Inflammatory macrophage treated with lipopolysaccharide for 1 hour (primary cell): ENCODE data around the gene MYO6.

Experiments
- DNase-seq, 2 donors: peaks; one replicate each; pipeline ENCODE4 v3.0.0-alpha.2; 2020 to 2022

MYO6 gene

DNA sequence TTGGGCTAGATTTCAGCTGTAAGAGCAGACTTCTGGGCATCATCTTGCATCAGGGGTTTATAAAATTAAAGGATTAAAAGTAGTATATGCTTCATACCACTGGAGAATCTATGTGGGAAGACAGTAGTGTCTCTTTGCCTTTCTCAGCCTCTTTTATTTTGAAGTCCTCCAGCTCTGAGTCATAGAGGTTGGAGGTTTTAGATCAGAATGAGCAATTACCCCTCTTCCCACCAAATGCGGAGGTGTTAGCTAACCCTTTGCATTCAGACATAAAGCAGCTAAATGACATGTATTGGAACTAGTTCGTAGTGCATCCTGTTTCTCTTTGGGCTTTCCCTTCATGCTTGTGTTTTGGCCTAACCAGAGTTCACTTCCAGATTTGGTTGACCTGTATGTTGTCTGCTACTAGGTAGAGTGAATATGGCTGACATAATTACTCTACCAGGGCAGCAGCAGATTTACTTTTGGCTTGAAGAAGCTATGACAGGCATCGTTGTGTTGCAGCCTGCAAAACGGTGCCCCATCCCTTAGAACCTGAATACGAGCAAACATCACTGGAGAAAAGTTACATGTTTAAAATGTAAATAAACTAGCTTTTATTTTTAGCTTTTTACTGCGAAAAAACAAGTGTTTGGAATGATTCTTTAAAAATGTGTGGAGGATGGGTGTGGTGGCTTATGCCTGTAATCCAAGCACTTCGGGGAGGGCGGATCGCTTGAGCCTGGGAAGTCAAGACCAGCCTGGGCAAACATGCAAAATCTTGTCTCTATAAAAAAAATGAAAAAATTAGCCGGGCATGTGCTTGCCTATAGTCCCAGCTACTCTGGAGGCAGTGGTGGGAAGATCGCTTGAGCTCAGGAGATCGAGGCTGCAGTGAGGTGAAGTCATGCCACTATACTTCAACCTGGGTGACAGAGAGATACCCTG, 82.2 kb downstream of the MYO6 start:
- no peak for DNase-seq

DNA sequence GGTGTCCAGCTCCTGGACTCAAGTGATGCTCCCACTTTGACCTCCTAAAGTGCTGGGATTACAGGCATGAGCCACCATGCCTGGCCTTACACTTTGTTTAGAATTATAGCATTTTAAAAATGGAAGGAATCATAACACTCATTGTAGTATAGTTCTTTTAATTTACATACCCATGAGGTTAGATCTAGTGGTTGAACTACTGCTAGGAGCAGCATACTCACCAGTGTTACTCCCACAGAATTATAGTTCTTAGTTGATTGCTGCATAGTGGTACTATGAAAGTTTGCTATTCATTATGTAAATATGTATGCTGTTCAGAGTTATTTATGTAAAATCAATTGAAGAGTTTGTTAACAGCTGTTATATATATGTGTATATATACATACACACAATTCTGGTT, 85.4 kb downstream of the MYO6 start:
- no peak for DNase-seq

DNA sequence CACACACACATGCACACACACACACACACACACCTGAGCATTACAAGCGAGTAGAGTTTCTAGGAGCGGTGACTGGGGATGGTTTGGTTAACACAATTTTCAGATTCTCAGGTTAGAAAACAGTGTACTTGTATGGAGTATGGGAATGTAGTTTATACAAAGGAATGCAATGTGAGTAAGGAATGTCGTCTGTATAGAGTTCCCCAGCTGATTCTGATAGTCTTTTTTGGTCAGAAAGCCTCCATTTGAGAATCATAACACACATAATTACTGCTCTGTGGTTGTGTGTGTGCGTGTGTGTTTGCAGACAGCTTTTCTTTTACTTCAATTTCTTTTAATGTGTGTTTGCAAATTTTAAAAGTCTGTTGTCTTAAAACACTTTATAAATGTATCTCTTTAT, 93.2 kb downstream of the MYO6 start:
- DNase-seq: no peak

DNA sequence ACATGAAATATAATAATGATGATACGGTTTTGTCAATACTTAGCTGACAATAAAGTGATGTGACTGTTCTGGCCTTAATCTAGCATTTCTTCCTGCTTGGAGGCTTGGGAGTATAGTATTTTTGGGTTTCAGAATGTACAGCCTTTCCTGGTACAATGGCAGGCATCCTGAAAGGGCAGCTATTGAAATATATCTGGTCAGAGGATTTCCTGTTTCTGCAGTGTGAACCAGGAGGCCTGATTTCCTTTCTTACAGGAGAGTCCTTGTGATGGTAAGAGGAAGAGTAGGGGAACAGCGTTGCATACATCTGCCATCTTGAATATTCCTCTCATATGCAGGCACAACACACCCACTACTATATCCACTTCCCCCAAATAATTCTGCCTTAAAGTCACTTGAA, 93.7 kb downstream of the MYO6 start:
- DNase-seq: no peak

DNA sequence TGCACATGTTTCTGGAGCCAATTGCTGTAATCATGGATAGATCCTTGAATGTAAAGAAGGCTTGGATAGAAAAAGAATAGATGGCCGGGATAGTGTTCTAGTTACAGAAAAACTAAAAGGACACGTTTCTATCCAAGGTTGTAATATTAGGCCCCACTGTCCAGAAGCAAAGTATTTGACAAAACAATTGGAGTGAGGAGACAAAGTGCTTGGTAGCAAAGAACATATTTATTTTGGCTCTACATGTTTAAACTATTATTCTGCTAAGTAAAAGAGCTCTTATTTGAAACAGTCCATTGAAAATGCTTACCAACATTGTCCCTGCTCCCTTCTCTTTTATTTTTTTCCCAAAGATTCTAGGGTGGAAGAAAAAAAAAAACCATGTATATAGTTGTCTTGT, 94.4 kb downstream of the MYO6 start:
- no peak for DNase-seq

DNA sequence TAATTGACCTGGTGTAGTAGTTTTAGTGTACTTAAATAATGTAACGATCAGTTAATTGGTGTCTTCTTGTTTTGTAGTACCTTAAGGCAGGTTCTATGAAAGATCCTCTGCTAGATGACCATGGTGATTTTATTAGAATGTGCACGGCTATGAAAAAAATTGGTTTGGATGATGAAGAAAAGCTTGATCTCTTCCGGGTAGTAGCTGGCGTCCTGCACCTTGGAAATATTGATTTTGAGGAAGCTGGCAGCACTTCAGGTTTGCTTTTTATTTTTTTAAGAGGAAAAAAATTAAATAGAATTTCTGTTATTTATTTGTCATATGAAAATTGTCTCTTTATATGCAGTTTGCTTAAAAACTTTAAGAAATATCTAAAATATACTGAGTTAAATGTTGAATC, 99.2 kb downstream of the MYO6 start:
- DNase-seq: no peak

DNA sequence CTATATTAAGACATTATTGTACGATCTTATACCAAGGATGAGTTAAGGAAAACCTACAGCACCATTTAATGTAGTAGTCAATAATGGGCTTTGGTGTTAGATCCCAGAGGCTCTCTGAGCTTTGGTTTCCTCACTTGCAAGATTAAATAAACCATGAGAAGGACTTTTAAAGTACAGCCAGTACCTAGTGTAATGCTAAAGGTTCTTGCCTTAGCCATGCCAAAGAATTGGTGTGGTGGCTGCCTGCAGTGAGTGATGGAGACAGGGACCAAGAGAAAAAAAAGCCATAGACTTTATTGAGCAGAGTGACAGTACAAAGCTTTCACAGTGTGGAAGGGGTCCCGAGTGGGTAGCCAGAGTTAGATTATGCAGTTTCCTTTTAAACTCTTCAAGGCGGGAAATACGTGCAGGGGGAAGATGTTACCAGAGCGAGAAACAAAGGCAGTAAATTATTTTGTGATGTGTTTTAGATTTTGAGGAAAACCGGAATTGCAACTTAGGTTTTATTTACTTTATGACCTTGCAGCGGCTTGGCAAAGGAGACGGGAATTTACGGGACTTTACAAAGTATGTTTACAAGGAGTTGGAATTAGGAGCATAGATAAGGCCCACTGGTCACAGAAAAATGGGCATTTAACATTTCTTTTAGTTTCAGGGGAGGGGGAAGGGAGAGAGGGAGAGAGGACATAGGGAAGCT, 100.4 kb downstream of the MYO6 start:
- DNase-seq: no peak

DNA sequence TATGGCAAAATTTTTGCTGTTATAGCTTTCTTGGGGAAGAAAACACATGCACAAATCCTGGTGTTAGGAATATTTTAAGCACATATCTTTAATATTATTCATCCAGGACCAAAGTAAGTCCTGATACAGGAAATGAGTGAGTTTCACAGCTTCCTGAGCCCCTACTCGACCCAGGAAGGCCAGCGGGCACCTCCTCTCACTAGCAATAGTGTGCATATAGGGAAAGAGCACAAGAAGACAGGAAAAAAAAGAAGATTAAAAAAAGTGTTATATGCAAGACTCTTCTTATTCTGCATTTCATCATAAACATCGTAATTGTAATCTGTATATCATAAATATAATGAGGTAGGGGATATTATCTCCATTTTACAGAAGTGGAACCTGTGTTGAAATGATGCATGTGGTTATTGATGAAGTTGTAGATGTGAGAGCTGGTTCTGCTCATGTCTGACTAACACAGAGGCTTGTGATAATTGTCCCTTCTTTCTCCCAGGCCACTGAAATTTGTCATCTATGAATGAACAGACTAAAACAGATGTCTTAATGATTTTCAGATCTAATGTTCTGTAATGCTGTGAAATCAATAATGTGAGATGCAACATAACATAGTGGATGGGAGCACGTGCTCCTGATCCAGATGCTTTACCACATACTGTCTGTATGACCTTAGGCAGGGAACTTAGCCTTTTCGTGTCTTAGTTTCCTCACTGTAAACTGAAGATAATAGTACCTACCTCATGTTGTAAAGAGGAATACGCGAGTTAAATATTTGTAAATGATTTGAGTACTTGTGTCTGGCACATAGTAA, 101.2 kb downstream of the MYO6 start:
- DNase-seq: no peak

DNA sequence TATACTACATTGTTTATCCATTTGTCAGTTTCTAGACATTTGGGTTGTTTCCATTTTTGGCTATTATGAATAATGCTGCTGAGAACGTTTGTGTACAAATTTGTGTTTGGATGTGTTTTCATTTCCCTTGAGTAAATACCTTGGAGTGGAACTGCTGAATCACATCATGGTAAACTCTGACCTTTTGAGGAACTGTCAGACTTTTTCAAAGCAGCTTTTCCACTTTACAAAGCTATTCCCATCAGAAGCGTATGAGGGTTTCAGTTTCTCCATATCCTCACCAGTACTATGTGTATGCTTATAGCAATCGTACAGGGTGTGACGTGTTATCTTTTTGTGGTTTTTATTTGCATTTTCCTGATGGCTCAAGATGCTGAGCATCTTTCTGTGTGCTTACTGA, 103.7 kb downstream of the MYO6 start:
- no peak for DNase-seq

DNA sequence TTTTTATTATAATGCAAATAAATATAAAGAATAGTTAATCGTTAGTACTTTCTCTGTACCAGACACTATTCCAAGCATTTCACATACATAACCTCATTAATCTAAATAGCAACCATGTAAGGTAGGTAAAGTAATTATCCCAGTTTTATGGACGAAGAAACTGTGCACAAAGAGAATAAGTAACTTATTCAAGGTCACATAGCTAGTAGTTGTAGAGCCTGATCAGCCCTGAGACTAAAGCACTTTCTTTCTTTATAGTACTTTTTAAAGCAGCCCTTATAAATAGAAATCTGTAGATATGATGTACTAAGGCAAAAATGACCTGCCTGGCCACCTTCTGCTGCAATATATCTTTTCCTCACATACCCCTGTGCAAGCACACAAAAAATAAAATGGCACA, 104.8 kb downstream of the MYO6 start:
- DNase-seq: no peak

DNA sequence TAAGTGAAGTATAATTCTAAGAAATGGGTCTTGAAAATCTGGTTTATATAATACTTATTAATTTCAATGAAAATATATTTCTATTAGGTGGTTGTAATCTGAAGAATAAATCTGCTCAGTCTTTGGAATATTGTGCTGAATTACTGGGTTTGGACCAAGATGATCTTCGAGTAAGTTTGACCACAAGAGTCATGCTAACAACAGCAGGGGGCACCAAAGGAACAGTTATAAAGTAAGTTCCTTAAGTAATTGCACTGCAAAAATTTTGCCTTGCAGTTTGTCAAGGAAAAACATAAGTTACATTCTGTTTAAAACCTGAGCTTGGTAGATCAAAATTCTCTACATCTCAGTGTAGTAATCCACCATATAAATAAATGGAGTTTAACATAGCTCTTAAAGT, 106.0 kb downstream of the MYO6 start:
- DNase-seq: peak; percentile 32 to 47

DNA sequence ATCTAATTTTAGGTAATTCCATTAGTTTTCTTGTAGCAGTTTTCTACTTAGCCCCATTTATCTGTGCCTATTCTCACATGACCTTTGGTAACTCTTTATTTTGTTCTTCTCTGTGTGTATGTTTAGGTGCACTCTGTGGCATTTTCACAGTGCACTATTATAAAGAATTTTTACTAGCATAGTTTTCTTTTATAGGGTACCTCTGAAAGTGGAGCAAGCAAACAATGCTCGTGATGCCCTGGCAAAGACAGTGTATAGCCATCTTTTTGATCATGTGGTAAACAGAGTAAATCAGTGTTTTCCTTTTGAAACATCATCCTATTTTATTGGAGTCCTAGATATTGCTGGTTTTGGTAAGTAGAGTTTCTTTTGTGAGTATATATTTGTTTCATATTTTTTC, 107.9 kb downstream of the MYO6 start:
- DNase-seq: no peak

DNA sequence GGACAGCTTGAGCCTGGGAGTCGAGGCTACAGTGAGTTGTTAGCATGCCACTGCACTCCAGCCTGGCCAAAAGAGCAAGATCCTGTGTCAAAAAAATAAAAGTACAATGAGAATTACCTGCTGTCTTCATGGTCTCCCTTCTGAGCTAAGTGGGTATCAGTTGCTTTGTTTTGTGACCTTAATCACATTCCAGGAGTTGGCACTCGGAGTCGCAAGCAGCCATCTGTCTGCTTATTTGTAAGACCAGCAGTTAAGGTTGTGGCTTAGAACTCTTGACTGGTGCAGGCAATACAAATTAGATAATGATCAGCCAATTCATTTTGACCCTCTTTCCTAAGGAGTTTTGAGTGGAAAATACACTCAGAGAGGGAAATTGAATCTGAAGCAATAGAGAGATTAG, 114.0 kb downstream of the MYO6 start:
- DNase-seq: no peak

DNA sequence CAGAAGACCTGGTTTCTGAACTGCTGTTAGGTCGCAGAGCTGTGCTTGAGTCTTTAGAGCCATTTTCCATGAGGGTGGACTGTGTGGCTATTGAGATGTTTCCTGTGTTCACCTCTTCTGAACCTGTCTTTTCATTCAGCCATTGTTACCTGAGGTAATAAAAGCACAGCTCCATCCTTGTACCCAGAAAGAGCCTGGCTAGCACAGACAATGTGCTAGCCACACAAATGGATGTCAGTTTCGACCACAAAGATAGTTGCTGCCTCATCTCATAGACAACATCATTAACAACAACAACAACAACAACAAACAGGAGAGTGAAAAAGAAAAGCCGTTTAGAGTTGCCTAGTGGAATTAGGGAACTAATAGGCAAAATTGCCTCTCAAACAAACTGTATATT, 114.7 kb downstream of the MYO6 start:
- DNase-seq: no peak

DNA sequence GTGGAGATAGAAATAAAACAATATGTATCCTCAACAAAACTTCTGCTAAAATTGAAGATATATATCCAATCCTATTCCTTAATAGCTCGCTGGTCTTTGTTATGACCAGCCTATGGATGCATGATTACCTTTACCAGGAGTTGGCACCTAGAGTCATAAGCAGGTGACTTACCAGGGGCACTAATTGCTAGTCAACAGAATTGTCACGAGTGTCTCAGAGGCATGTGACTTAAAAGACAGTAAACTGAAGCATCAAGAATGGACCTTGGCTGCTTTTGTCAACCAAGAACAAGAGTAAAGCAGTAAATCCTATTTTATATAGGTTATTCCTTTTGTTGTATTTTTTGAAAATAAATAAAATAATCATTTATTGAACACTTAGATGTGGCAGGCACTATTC, 115.4 kb downstream of the MYO6 start:
- no peak for DNase-seq

DNA sequence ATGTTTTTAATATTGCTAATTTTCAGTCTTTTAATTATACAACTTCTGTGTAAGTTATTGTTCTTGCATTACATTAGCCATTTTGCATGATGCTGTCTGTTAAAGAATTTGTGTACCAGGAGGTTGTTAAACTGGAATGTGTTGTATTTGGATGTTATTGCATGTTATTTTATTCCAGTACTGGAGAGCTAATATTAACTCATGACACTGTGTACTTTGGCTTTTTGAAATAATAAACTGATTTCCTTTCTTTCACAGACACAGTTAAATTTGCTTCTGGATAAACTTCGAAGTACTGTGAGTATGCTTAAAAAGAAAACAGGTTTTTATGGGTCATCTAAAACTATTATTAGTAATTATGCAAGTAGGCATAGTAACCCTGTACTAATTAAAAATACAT, 121.3 kb downstream of the MYO6 start:
- no peak for DNase-seq

DNA sequence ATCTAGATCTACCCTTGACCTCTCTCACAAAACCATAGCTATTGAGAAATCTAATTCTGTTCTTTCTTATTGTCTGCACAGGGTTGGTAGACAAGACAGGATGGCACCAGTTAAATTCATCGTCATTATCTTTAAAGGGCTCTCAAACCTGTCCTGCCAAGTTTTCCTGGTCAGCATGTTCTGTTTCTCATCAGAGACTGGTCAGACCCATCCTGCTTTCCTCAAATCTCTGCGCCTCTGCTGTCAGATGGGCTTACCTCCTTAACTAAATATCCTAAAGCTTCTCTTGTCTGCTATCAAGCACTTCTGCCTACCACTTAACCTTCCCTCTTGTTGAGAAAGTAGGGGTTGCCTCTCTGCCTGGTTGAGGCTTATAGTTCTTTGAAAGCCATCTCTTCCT, 125.2 kb downstream of the MYO6 start:
- no peak for DNase-seq

DNA sequence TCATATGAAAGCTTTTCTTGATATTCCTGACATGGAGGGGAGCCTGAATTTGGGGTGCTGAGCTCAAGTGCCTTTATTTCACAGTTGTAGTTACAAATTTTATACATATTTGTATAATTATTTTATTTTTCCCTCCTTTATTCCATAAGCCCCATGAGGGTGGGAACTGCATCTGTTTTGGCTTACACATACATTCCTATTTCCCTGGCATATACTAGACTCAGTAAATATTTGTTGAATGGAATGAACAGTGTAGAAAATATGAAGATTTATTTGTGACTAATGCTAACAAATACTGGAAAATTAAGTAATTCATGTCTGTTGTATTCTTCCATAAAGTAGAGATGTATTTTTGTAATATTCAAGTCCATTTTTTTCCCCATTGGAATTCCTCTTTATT, 127.1 kb downstream of the MYO6 start:
- DNase-seq: no peak

DNA sequence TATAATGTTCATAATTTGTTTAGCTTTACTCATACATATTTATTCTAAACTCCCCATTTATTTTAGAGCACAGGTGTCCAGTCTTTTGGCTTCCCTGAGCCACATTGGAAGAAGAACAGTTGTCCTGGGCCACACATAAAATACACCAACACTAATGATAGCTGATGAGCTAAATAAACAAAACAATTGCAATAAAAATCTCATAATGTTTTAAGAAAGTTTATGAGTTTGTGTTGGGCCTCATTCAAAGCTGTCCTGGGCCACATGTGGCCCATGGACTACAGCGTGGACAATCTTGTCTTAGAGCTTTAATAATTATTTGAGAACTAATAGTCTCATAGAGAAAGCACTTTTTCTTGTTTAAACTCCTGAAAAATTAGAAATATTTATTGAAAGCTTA, 131.3 kb downstream of the MYO6 start:
- DNase-seq: no peak

DNA sequence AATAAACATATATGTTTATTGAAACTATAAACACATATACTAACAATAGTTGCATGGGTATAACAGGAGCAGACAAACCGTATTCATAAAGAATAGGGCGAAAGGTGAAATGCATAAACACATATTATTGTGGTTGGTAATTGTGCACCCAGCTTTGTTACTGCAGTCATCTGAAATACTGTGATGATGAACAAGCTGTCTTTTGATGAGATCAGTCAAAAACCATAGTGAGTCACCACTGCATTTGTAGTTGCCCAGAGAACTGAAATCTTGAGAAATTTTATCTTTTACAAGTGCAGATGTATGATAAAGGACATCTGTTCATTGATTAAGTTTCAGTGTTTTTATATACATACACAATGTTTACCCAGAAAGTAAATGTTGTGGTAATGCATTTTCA, 133.7 kb downstream of the MYO6 start:
- DNase-seq: no peak

DNA sequence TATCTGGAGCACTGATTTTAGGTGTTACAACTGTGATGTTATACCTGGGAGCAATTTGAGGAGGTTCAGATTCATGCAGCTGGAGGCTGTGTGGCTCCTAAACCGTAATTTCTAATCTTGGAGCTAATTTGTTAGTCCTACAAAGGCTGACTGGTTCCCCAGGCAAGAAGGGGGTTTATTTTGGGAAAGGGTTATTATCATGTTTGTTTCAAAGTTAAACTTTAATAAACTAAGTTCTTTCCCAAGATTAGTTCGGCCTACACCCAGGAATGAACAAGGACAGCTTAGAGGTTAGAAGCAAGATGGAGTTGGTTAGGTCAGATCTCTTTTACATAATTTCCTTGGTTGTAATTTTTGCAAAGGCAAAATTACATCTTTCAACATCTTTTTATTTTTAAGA, 135.8 kb downstream of the MYO6 start:
- no peak for DNase-seq

DNA sequence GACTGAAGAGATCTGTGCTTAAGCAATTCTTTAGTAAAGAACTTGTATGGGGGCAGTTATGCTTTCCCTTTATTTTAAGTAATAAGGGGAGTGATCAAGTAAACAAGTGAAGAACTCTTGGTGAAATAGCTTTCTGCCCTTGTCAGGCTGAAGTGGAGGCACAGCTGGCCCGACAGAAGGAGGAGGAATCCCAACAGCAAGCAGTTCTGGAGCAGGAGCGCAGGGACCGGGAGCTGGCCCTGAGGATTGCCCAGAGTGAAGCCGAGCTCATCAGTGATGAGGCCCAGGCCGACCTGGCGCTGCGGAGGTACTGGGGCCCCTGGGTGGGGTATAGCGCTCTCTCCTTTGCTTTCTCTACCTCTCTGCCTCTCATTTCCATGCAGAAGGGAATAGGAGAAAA, 143.3 kb downstream of the MYO6 start:
- DNase-seq: no peak

DNA sequence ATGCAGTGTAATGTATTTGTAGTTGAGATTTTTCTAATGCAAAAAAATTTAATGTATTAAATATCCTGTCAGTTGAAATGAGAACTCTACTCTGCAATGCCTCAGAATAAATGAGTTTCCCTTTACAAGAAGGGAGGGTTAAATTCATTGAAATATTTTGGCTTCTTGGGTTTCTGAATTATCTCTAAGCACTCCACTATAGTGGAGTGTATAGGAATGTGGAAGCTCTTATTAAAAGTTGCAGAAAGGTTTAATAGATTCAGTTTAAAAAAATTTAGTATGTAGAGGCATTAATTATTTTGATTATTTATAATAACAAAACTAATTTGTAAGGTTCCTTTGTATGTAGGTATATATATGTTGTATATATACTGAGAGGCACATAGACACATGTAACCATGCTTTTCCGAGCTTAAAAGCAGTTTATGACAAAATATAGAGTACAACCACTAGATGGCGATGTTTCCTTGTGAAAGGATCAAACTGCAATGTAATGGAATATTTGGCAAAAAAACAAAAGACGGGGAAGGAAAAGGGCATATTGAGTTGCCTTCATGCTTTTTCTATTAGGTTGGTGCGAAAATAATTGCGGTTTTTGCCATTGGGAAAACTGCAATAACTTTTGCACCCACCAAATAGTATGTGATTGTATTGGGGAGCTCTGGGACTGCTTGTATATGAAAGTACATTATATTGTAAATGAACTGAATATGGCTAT, 144.2 kb downstream of the MYO6 start:
- DNase-seq: peak; percentile 15 to 71
